ENCODE measurements around the gene PNO1.
"Not testable (repeated sequence)": the region's sequence is repeated elsewhere in the genome, so short reads cannot be mapped to it uniquely, and the experiment has no call there.

Gene PNO1

GRCh38 chr2:68158134-68158447 is 403 bp downstream of the PNO1 start:
- no peak for DNase-seq

GRCh38 chr2:68163641-68164040 is 6.0 kb downstream of the PNO1 start:
- DNase-seq: no peak

- DNase-seq: no peak
Measured at GRCh38 chr2:68167186-68167585, 9.5 kb downstream of the PNO1 start.

- no peak for DNase-seq
Measured at GRCh38 chr2:68169308-68169707, 11.6 kb downstream of the PNO1 start.

GRCh38 chr2:68171146-68171545 is 13.5 kb downstream of the PNO1 start:
- no peak for DNase-seq

- no peak for DNase-seq
Measured at GRCh38 chr2:68171684-68172083, 14.0 kb downstream of the PNO1 start.

GRCh38 chr2:68172521-68172920 is 14.8 kb downstream of the PNO1 start:
- DNase-seq: no peak

GRCh38 chr2:68172990-68173700 is 15.5 kb downstream of the PNO1 start:
- DNase-seq: no peak

- not testable (repeated sequence) for DNase-seq
Measured at GRCh38 chr2:68175210-68175609, 17.5 kb downstream of the PNO1 start.

- DNase-seq: no peak
Measured at GRCh38 chr2:68176657-68177056, 19.0 kb downstream of the PNO1 start.

GRCh38 chr2:68177541-68177940 is 19.9 kb downstream of the PNO1 start:
- DNase-seq: no peak

- no peak for DNase-seq
Measured at GRCh38 chr2:68178432-68178831, 20.7 kb downstream of the PNO1 start.

- no peak for DNase-seq
Measured at GRCh38 chr2:68178954-68179627, 21.4 kb downstream of the PNO1 start.

GRCh38 chr2:68182902-68183301 is 25.2 kb downstream of the PNO1 start:
- no peak for DNase-seq

- DNase-seq: no peak
Measured at GRCh38 chr2:68185541-68186164, 28.0 kb downstream of the PNO1 start.

GRCh38 chr2:68187329-68187728 is 29.6 kb downstream of the PNO1 start:
- DNase-seq: no peak

GRCh38 chr2:68188831-68189230 is 31.1 kb downstream of the PNO1 start:
- no peak for DNase-seq

- no peak for DNase-seq
Measured at GRCh38 chr2:68189991-68190784, 32.5 kb downstream of the PNO1 start.

- DNase-seq: no peak
Measured at GRCh38 chr2:68190991-68191731, 33.5 kb downstream of the PNO1 start.

- no peak for DNase-seq
Measured at GRCh38 chr2:68193144-68193543, 35.5 kb downstream of the PNO1 start.

- DNase-seq: no peak
Measured at GRCh38 chr2:68193787-68194372, 36.2 kb downstream of the PNO1 start.

GRCh38 chr2:68195096-68195495 is 37.4 kb downstream of the PNO1 start:
- no peak for DNase-seq

Measured in COR-L47 (cell line).